ENCODE data around the gene ST8SIA6.
"Not testable (repeated sequence)": the region's sequence is repeated elsewhere in the genome, so short reads cannot be mapped to it uniquely, and the experiment has no call there.

Gene ST8SIA6

DNA sequence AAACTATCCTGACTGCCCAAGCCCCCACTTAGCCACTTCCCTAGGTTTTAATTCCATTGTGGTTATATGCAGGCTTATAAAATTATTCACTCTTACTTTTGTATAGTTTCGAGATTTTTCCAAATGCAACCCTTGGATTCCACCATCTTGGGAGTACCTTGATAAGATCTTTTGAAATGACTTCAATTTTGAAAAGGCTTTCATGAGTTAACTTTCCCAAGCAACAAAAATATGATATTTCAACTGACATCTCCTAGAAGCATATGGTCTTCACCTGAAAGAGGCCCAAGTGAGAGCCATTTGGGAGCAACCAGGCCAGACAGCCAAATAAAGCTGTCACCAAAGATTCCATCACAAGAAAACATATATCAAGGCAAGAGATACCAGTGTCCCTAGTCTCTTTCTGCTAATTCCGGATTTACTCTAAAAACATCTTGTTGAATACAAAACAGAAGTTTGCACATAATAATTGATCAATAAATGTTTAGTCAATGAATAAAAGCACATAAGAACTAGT lies 1.7 kb upstream of the ST8SIA6 start:
- no peak for DNase-seq

- DNase-seq: no peak
Measured at GRCh38 chr10:17455015-17455520, 673 bp upstream of the ST8SIA6 start.

DNA sequence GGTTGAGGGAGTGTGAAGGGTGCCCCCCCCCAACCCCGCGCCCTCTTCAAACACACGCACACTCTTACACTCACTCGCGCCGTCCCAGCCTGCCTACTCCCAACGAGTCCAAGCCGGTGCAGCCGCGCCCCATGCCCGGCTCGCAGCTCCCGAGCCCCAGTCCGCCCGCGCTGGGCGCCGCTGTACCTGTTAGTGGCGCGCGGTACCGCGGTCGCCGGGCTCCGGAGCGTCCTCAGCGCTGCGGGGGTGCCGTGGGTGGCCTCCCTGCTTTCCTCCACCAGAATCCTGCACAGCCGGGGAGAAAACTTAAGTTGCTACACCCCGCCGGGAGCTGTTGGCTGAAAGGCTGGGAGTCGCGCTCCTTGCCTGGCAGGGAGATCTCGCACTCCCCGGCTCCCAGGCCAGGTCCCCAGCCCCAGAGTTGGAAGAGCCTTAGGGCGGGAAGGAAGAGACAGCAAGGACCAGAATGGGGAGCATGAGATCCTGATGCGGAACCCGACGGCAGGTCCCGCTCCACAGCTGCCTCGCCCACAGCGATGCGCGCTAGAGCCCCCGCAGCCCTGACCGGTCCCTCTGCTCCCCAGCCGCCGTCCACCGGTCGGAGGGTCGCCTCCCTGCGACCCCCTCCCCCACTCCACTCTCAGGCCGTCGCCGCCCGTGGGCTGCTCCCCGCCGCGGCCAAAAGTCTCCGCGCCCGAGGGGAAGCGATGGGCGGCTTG lies 863 bp downstream of the ST8SIA6 start:
- no peak for DNase-seq

GRCh38 chr10:17453035-17453372 lies 1.4 kb downstream of the ST8SIA6 start:
- no peak for DNase-seq

- DNase-seq: no peak
Measured at GRCh38 chr10:17452060-17452841, 2.1 kb downstream of the ST8SIA6 start.

DNA sequence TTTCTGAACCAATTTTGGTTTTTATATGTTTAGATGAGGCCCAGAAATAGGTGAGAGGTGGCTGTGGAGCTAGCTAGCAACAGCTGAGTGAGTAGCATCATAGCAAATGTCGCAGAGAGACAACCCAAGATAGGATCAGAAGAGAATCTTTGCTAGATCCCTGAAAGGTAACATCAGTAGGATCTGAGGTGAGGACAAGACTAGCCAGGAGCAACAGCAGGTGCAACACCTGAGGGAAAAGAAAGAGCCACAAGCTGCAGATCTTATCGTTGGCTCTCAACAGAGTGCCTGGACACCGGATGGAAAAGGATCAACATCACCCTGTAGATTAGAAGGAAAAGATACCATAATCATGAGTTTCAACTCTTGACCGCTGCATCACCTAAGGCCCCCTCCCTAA lies 4.4 kb downstream of the ST8SIA6 start:
- DNase-seq: no peak

GRCh38 chr10:17445400-17445998 lies 8.9 kb downstream of the ST8SIA6 start:
- no peak for DNase-seq

GRCh38 chr10:17444388-17444714 lies 10.0 kb downstream of the ST8SIA6 start:
- DNase-seq: no peak

DNA sequence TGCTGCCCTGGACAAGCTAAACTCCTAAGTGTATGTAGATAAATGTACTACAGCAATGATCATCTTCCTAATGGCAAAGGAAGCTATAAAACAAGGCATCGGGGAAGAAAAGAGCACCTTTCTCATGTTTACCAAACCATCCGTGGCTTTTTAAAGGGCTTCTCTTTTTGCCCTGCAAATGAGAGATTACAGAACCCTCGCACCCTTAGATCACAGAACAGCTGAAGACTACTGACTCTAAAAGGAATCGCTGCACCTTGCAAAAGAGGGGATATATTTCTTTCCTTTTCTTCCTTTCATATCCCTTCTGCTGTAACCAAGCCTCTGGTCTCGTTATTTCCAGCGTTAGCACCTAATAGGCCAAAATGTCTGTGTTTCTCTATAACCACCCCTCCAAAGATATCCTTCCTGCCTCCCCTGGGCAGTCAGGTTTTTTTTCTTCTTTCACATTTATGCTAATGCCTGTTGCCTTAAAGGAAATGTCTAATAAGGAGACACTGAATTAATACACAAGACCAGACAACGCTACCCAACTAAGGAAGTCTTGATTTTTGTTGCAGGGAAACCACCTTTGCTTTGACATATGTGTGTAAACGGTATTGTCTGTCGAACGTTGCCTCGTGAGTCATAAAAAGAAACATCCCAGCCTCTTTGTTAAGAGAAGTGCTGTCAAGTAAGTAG lies 10.5 kb downstream of the ST8SIA6 start:
- DNase-seq: no peak

DNA sequence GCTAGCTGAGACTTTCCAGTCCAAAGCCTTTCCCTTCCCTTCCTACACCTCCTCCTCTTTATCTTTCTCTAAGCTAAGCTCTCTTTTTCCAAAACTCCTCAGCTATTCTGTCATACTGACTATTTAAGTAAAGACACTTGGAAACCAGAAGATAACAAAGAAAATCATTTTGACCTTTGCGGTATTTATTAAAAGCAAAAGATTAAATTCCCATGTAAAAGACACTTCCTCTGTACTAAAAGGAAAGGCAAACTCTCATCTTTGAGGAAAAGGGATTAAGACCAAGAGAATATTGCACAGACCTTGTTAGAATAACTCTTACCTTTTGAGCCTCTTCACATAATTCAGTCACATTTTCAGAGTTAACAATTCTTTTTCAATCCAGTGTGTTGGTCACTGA lies 15.8 kb downstream of the ST8SIA6 start:
- no peak for DNase-seq

GRCh38 chr10:17436578-17436977 lies 17.8 kb downstream of the ST8SIA6 start:
- not testable (repeated sequence) for DNase-seq

GRCh38 chr10:17435953-17436352 lies 18.4 kb downstream of the ST8SIA6 start:
- no peak for DNase-seq

DNA sequence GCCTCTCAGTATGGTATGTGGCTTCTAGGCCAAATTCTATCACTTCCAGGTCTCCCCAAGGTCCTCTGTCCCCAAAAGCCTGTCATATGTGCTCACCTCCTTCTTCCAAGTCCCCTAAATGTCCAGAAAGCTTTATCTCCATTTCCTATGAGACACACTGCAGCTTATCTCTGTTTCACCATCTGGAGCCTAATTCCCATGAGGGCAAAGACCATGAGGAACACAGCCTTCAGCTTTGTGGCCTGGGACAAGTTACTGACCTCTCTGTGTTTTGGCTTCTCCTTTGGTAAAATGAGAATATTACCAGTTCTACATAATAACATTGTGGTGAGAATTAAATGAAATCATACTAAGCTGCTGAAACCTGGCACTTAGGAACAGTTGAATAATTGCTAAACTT lies 19.2 kb downstream of the ST8SIA6 start:
- DNase-seq: no peak

DNA sequence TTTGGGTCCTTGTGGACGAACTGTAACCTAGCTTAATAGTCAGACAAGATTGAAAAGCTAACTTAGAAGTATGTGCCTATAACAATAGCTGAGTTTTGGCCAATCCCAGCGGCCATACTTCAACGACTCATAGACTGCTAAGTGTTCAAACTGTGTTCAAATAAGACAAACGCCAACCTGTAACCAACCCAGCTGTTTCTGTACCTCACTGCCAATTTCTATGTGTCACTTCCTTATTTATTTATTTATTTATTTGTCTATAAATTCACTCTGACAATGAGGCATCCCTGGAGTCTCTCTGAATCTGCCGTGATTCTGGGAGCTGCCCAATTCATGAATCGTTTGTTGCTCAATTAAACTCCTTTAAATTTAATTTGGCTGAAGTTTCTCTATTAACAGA lies 21.7 kb downstream of the ST8SIA6 start:
- no peak for DNase-seq

- DNase-seq: no peak
Measured at GRCh38 chr10:17431871-17432311, 22.5 kb downstream of the ST8SIA6 start.

DNA sequence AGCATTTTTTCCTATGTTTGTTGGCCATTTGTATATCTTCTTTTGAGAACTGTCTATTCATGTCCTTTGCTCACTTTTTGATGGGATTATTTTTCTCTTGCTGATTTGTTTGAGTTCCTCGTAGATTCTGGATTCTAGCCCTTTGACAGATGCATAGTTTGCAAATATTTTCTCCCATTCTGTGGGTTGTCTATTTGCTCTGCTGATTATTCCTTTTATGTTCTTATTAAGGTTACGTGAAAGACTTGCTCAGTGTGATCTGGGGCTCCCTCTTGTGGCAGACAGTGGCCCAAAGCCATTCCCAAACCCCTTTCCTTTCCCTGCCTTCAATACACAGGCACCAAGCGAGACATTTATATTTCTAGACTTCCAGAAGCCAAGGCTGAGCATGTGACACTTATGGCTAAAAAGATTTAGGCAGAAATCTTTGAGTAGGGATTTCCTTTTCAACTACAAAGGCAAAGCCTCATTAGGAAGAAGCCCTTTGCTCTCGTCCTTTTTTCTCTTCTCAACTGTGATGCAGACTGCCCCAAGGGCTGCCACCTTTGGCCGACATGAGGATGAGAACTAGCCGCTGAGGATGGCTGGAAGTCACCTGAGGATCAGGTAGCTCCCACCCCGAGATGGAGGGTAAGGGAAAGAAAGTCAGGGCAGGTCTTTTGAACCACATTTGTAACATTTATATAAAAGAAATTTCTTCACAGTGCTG lies 23.6 kb downstream of the ST8SIA6 start:
- no peak for DNase-seq

GRCh38 chr10:17429490-17429889 lies 24.9 kb downstream of the ST8SIA6 start:
- no peak for DNase-seq

DNA sequence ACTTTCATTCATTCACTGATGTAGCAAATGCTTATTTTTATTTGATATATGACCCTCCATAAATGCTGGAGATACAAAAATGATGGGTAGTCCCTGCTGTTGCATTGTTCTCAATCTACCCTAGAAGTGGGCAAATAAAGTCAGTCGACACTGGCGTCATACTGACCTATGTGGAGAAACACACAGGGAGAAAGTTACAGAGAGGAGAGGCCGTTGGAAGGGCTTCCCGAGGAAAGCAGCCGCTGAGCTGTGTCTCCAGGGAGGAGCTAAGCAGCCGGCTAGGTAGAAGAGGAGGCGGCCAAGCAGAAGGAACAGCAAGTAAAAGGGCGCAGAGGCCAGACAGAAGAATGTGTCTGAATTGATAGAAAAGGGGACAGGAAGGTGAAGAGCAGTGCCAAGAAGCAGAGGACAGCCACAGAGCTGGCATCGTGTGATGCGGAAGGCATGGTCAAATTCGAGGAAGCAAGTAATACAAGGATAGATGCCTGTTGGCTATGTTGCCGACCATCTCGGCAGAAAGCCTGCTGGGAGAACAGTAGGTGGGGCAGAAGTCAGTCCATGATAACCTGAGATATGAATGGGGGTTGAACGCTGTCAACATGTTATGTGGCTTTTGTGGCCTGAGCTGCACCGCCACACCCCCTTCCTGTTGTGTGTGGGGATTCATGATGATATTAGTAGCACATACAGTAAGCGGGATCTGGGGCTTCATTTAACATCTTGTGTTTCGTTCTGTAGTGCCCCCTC lies 25.9 kb downstream of the ST8SIA6 start:
- no peak for DNase-seq

DNA sequence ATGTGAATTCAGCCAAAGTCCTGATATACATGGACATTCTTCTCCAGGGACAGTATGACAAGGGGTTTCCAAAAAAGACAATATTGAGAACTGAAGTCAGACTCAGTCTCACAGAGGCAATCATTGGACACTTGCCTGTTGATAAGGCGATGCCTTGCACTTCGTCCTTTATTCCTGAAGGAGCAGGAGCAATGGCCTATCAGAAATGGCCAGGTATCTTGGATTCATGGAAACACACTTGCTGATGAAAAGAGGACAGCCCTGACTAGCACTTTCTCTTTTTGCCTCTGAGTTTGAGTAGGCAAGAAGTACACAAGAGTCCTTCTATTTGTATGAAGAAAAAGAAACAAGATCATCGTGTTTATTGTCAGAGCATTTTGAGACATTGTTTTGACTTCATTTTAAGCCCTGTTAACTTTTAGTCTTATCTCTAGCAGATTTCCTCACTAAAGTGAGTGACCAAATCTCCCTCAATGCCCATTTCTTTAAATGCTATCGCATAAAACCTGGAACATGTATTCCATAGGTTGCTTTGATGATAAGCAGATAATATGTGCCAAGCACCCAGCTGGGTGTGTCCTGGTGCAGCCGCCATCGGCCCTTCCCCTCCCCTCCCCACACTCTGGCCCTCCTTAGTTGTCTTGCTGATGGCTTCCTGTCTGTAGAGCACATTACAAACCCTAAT lies 26.6 kb downstream of the ST8SIA6 start:
- DNase-seq: no peak

DNA sequence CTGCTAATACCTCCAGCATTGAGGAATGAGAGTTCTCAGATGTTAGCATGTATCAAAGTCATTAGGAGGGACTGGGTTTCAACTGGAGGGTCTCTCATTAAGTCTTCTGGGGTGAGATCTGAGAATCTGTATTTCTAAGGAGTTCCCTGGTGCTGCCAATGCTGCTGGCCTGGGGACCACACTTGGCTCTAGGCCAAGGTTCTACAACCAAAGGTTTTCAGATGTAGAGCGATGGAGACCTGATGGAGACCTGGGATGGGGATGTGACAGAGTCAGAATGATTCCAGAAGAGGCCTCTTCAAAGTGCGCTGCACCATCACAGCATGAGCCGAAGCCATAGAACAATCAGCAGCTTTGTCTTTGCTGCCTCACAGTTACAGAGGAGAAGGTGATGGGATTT lies 27.2 kb downstream of the ST8SIA6 start:
- no peak for DNase-seq

GRCh38 chr10:17426263-17426750 lies 28.1 kb downstream of the ST8SIA6 start:
- DNase-seq: no peak

All from NCI-H187 (cell line).